Neural cell (in vitro differentiated cells): Measurements from ENCODE around the gene MRPL47. TPM values are rescaled to one million over a fixed set of nuclear protein-coding genes. Genes with fewer than 3 reads are reported as not detected.

Experiments
- H2AFZ ChIP-seq: fragments of 200-600, 300-800 bp; sonication (generic), shearing (Covaris generic); 2 replicates; pipeline ENCODE4 v1.6.0; 2014; ENCODE audit warnings: low read depth, mild to moderate bottlenecking, antibody characterized with exemption, low read length, moderate library complexity
- H3F3A ChIP-seq: fragments of 200-600 bp; shearing (Covaris generic); 2 replicates; pipeline ENCODE4 v1.6.1; 2016; ENCODE audit warnings: mild to moderate bottlenecking, moderate library complexity, mixed read lengths, antibody characterized with exemption, low read length; ENCODE audit not compliant: insufficient read depth, poor library complexity, severe bottlenecking
- H3K27ac ChIP-seq: fragments of 200-600, 300-800 bp; sonication (generic), shearing (Covaris generic); 2 replicates; pipeline ENCODE4 v1.5.1; 2014; ENCODE audit warnings: mild to moderate bottlenecking, low read length, moderate library complexity
- H3K27me3 ChIP-seq: fragments of 300-800, 200-600 bp; sonication (generic), shearing (Covaris generic); 2 replicates; pipeline ENCODE4 v1.6.0; 2014; ENCODE audit warnings: mild to moderate bottlenecking, low read depth, low read length, moderate library complexity; ENCODE audit not compliant: insufficient read depth
- H3K36me3 ChIP-seq: fragments of 300-800, 200-600 bp; sonication (generic), shearing (Covaris generic); 2 replicates; pipeline ENCODE4 v1.5.1; 2014; ENCODE audit warnings: mild to moderate bottlenecking, antibody characterized with exemption, low read length, moderate library complexity; ENCODE audit not compliant: insufficient read depth
- H3K4me2 ChIP-seq: fragments of 300-800, 200-600 bp; sonication (generic), shearing (Covaris generic); 2 replicates; pipeline ENCODE4 v1.6.0; 2014; ENCODE audit warnings: mild to moderate bottlenecking, low read length
- H3K4me3 ChIP-seq: fragments of 300-800, 200-600 bp; sonication (generic), shearing (Covaris generic); 2 replicates; pipeline ENCODE4 v1.5.1; 2014; ENCODE audit warnings: mild to moderate bottlenecking, low read length, moderate library complexity
- H3K79me2 ChIP-seq: fragments of 200-600 bp; shearing (Covaris generic); replicated peaks from 2 replicates; pipeline ENCODE4 v1.6.0; 2014; ENCODE audit warnings: mild to moderate bottlenecking, low read length, moderate library complexity; ENCODE audit not compliant: insufficient read depth
- H3K9ac ChIP-seq: fragments of 300-800, 200-600 bp; sonication (generic), shearing (Covaris generic); 2 replicates; pipeline ENCODE4 v1.6.1; 2016; ENCODE audit warnings: mild to moderate bottlenecking, low read length, mixed read lengths
- H3K9me2 ChIP-seq: fragments of 200-600 bp; shearing (Covaris generic); 2 replicates; pipeline ENCODE4 v1.6.1; 2016; ENCODE audit warnings: mild to moderate bottlenecking, low read length, mixed read lengths; ENCODE audit not compliant: insufficient read depth
- H3K9me3 ChIP-seq: fragments of 200-600, 300-800 bp; sonication (generic), shearing (Covaris generic); 2 replicates; pipeline ENCODE4 v1.6.1; 2016; ENCODE audit warnings: mild to moderate bottlenecking, mixed run types, low read length, moderate library complexity, mixed read lengths
- H4K20me1 ChIP-seq: fragments of 200-600 bp; shearing (Covaris generic); 2 replicates; pipeline ENCODE4 v1.6.1; 2016; ENCODE audit warnings: mild to moderate bottlenecking, mixed run types; ENCODE audit not compliant: insufficient read depth
- CTCF ChIP-seq: fragments of 450-650 bp; IDR thresholded peaks from 2 replicates; pipeline ENCODE4 v1.5.1; 2014; ENCODE audit warnings: antibody characterized with exemption, mild to moderate bottlenecking, moderate library complexity; ENCODE audit not compliant: poor library complexity, severe bottlenecking
- EP300 ChIP-seq: fragments of 450-650 bp; conservative IDR thresholded peaks from 2 replicates; pipeline ENCODE4 v1.6.1; 2014; ENCODE audit warnings: antibody characterized with exemption, mild to moderate bottlenecking, moderate library complexity; ENCODE audit not compliant: poor library complexity, severe bottlenecking
- EZH2 ChIP-seq: fragments of 200-600, 300-800 bp; shearing (Covaris generic), sonication (generic); IDR thresholded peaks from 2 replicates; pipeline ENCODE4 v1.6.1; 2014; ENCODE audit warnings: antibody characterized with exemption, low read length, borderline replicate concordance, mild to moderate bottlenecking; ENCODE audit not compliant: insufficient read depth, poor library complexity, severe bottlenecking
- MXI1 ChIP-seq: fragments of 450-650 bp; conservative IDR thresholded peaks from 2 replicates; pipeline ENCODE4 v1.6.1; 2014; ENCODE audit warnings: antibody characterized with exemption, mild to moderate bottlenecking; ENCODE audit not compliant: poor library complexity, severe bottlenecking
- POLR2AphosphoS5 ChIP-seq: IDR thresholded peaks from 2 replicates; pipeline ENCODE4 v1.6.1; 2012
- RAD21 ChIP-seq: fragments of 450-650 bp; conservative IDR thresholded peaks from 2 replicates; pipeline ENCODE4 v1.6.1; 2014; ENCODE audit warnings: antibody characterized with exemption, mild to moderate bottlenecking, moderate library complexity
- REST ChIP-seq: IDR thresholded peaks from 2 replicates; pipeline ENCODE4 v1.6.1; 2012; ENCODE audit warnings: borderline replicate concordance
- TAF1 ChIP-seq: IDR thresholded peaks from 2 replicates; pipeline ENCODE4 v1.6.1; 2012; ENCODE audit warnings: low read depth
- polyA plus RNA-seq: library from polyadenylated mRNA; depleted of rRNA; stranded (reverse); fragments of >200 nt; gene quantifications from 2 replicates; pipeline ENCODE4 v1.2.3, GENCODE V29; 2014

The MRPL47 gene
- polyA plus RNA-seq, 1 donor from 2014 or later, result 91.1 TPM

GRCh38 chr3:179640469-179640868 is 36.0 kb upstream of the MRPL47 start:
- Histone ChIP-seq H4K20me1 (no peaks in the 10 kb centered on the region), H3K79me2 (no peaks in the 10 kb centered on the region), H3K9me3 (no peaks in the 10 kb centered on the region), H3K9me2 (no peaks in the 10 kb centered on the region), H3K4me3 (no peak overlapping the region), H3K27me3 (no peaks in the 10 kb centered on the region), H3K36me3 (no peaks in the 10 kb centered on the region), H3K4me2 (no peak overlapping the region), H3K9ac (no peak overlapping the region), H3K27ac (no peak overlapping the region), H3F3A (no peaks in the 10 kb centered on the region), H2AFZ (no peak overlapping the region)
- TF ChIP-seq EP300 (no peak), TAF1 (no peak), POLR2AphosphoS5 (no peak), RAD21 (no peak), REST (no peak), CTCF (no peak), MXI1 (no peak), EZH2 (no peak)

GRCh38 chr3:179630753-179631451 is 26.5 kb upstream of the MRPL47 start:
- Histone ChIP-seq H3K36me3 (no peaks in the 10 kb centered on the region), H3F3A (no peaks in the 10 kb centered on the region), H3K9me2 (no peaks in the 10 kb centered on the region), H3K27ac (no peak overlapping the region), H3K4me3 (no peak overlapping the region), H2AFZ (no peak overlapping the region), H4K20me1 (no peaks in the 10 kb centered on the region), H3K79me2 (no peaks in the 10 kb centered on the region), H3K27me3 (no peaks in the 10 kb centered on the region), H3K4me2 (no peak overlapping the region), H3K9me3 (no peaks in the 10 kb centered on the region), H3K9ac (no peak overlapping the region)
- TF ChIP-seq REST, result no peak
- no peak for TF ChIP-seq TAF1
